ENCODE results near the gene GPR37L1. TPM values are rescaled to one million over a fixed set of nuclear protein-coding genes. Genes with fewer than 3 reads are reported as not detected.
"Not testable (repeated sequence)": the region's sequence is repeated elsewhere in the genome, so short reads cannot be mapped to it uniquely, and the experiment has no call there.

Gene GPR37L1
- polyA plus RNA-seq, 3 donors, result 0.03 to 0.04 (median 0.03) TPM

- DNase-seq (ENCODE audit: low read depth in 3 of 3, low spot score in 2 of 3), result no peak
Observed at GRCh38 chr1:202165942-202166843, 43.5 kb downstream of the GPR37L1 start.

DNA sequence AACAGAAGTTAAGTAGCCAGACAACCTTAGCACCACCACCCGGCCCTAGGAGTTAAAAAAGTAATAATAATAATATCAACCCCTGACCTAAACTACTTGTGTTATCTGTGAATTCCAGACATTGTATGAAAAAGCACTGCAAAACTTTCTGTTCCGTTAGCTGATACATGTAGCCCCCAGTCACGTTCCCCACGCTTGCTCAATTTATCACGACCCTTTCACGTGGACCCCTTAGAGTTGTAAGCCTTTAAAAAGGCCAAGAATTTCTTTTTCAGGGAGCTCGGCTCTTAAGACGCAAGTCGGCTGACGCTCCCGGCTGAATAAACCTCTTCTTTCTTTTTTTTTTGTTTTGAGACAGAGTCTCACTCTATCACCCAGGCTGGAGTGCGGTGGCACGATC is 44.3 kb downstream of the GPR37L1 start:
- not testable (repeated sequence) for DNase-seq (ENCODE audit: low read depth in 3 of 3, low spot score in 2 of 3)

GRCh38 chr1:202167708-202168415 is 45.1 kb downstream of the GPR37L1 start:
- no peak for DNase-seq (ENCODE audit: low read depth in 3 of 3, low spot score in 2 of 3)

GRCh38 chr1:202168861-202169260 is 46.1 kb downstream of the GPR37L1 start:
- DNase-seq (ENCODE audit: low read depth in 3 of 3, low spot score in 2 of 3), result no peak

DNA sequence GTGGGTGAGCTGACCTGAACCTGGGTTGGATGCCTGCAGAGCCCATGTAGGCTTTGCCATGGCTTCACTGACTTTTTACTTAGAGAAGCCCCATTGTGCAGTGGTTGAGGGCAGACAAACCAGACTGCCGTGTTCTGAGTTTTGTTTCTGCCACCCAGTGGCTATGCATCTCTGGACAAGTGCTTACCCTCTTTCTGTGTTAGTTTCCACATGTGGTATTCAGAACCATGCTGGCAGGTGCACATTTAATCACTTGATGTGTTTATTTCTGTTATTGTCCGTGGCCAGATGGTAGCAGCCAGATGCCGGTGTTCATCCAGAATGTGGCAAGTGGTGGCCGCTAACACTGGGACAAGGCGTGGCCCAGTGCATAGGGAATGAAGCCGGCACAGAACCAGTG is 48.0 kb downstream of the GPR37L1 start:
- no peak for DNase-seq (ENCODE audit: low read depth in 3 of 3, low spot score in 2 of 3)

DNA sequence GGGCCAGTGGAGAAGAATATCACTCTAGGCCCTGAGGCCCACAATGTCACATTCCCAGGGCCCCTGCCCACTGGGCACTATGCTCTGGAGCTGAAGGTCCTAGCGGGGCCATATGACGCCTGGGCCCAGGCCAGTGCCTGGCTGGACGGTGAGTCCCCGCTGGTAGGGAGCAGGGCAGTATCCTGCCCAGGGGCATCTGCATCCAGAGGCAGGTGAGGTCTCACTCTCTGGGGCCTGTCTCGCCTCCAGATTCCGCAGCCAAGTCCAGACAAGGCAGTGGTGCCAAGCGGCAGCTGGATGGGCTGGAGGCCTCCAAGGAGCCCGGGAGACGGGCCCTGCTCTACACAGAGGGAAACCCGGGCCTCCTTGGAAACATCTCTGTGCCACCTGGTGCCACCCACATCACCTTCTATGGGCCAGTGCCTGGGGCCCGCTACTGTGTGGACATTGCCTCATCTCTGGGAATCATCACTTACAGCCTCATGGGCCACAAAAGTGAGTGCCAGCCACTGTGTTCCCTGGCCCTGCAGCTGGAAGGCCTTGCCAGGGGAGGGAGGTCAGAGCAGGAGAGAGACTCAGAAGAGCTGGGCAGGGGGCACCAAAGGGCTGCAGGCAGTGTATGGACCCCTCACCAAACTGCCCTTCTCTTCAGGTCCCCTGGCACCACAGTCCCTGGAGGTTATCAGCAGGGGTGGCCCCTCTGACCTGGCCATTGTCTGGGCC is 48.7 kb downstream of the GPR37L1 start:
- DNase-seq (ENCODE audit: low read depth in 3 of 3, low spot score in 2 of 3), result no peak

GRCh38 chr1:202172015-202172355 is 49.3 kb downstream of the GPR37L1 start:
- no peak for DNase-seq (ENCODE audit: low read depth in 3 of 3, low spot score in 2 of 3)

DNA sequence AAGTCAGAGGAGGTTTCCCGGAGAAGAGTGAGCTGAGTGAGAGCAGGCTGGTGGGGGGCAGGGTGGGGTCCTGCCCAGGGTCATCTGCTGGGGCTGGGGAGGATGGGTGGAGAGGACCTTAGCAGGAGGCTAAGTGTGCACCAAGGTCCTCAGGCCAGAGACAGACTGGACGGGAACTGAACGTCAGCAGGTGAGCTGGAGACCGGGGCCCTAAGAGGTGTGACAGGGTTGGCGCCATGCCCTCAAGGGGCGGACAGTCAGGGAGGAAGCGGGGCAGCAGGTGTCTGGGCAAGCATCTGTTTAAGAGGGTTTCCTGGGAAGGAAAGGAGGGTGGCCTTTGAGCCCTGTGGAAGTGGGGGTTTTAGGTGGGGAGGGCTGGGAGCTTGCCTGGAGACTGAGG is 51.3 kb downstream of the GPR37L1 start:
- no peak for DNase-seq (ENCODE audit: low read depth in 3 of 3, low spot score in 2 of 3)

GRCh38 chr1:202176949-202177927 is 54.5 kb downstream of the GPR37L1 start:
- no peak for DNase-seq (ENCODE audit: low read depth in 3 of 3, low spot score in 2 of 3)

GRCh38 chr1:202179828-202180750 is 57.4 kb downstream of the GPR37L1 start:
- no peak for DNase-seq (ENCODE audit: low read depth in 3 of 3, low spot score in 2 of 3)

GRCh38 chr1:202180751-202181139 is 58.0 kb downstream of the GPR37L1 start:
- not testable (repeated sequence) for DNase-seq (ENCODE audit: low read depth in 3 of 3, low spot score in 2 of 3)

- DNase-seq (ENCODE audit: low read depth in 3 of 3, low spot score in 2 of 3), result no peak
Observed at GRCh38 chr1:202181586-202181985, 58.9 kb downstream of the GPR37L1 start.

- no peak for DNase-seq (ENCODE audit: low read depth in 3 of 3, low spot score in 2 of 3)
Observed at GRCh38 chr1:202182040-202182877, 59.5 kb downstream of the GPR37L1 start.

Other genes starting within 250 kb of the GPR37L1 start
- 10 to 100 TPM; 13.8 to 15.5 (median 14.8) TPM for gene SHISA4, start 234.0 kb upstream of the GPR37L1 start, polyA plus RNA-seq (ENCODE audit: insufficient read length in 3 of 3)
- 1 to 10 TPM; 3.9 to 4.7 (median 4.3) TPM for gene LMOD1, start 176.4 kb upstream of the GPR37L1 start, polyA plus RNA-seq (ENCODE audit: insufficient read length in 3 of 3)
- 10 to 100 TPM; 66.6 to 70.6 (median 69.5) TPM for gene TIMM17A, start 167.4 kb upstream of the GPR37L1 start, polyA plus RNA-seq (ENCODE audit: insufficient read length in 3 of 3)
- 10 to 100 TPM; 56.8 to 66.7 (median 57.7) TPM for gene RNPEP, start 140.3 kb upstream of the GPR37L1 start, polyA plus RNA-seq (ENCODE audit: insufficient read length in 3 of 3)
- 10 to 100 TPM; 39.6 to 57.1 (median 42.8) TPM for gene ELF3, start 112.3 kb upstream of the GPR37L1 start, polyA plus RNA-seq (ENCODE audit: insufficient read length in 3 of 3)
- 10 to 100 TPM; 41.9 to 46.0 (median 43.3) TPM for gene ARL8A, start 21.8 kb downstream of the GPR37L1 start, polyA plus RNA-seq (ENCODE audit: insufficient read length in 3 of 3)
- gene PTPN7, start 37.7 kb downstream of the GPR37L1 start, polyA plus RNA-seq (ENCODE audit: insufficient read length in 3 of 3), result 1 to 10 TPM in 1 of 3 donors, under 1 TPM in 2; 0.89 to 1.6 (median 0.92) TPM
- 1 to 10 TPM in 2 of 3 donors, under 1 TPM in 1; 0.64 to 1.2 (median 1.1) TPM for gene LGR6, start 70.9 kb downstream of the GPR37L1 start, polyA plus RNA-seq (ENCODE audit: insufficient read length in 3 of 3)
- 10 to 100 TPM; 32.4 to 36.7 (median 36.1) TPM for gene UBE2T, start 219.0 kb downstream of the GPR37L1 start, polyA plus RNA-seq (ENCODE audit: insufficient read length in 3 of 3)
- 10 to 100 TPM; 13.0 to 16.0 (median 15.6) TPM for gene PPP1R12B, start 225.8 kb downstream of the GPR37L1 start, polyA plus RNA-seq (ENCODE audit: insufficient read length in 3 of 3)